Natural killer cell (primary cell): ENCODE results near the gene LCN6. TPM values are rescaled to one million over a fixed set of nuclear protein-coding genes. Genes with fewer than 3 reads are reported as not detected.

Source experiments
- ATAC-seq, 3 donors: fragments of 150-1000 bp in 2 of 3; fragments of 200-7000 bp in 1 of 3; cut with Tn5 transposase; 1 replicate in 1 of 3; 2 replicates in 2 of 3; pipeline ENCODE4 v1.10.0; 2021; ENCODE audit warnings: mild to moderate bottlenecking in 2 of 3, moderate library complexity in 2 of 3
- DNase-seq, 2 donors: peaks; one replicate each; pipeline versions ENCODE4 v3.0.0 to v3.0.0-alpha.2; 2013 to 2021; ENCODE audit warnings: mixed read lengths in 1 of 2
- H3K27ac ChIP-seq: one replicate; pipeline ENCODE4 v1.5.1; 2013; ENCODE audit warnings: mild to moderate bottlenecking, low read length
- H3K27me3 ChIP-seq: one replicate; pipeline ENCODE4 v1.6.1; 2013; ENCODE audit warnings: low read length; ENCODE audit not compliant: control insufficient read depth, insufficient read depth
- H3K36me3 ChIP-seq: one replicate; pipeline ENCODE4 v1.6.1; 2013; ENCODE audit warnings: low read length; ENCODE audit not compliant: control insufficient read depth, insufficient read depth
- H3K4me1 ChIP-seq: one replicate; pipeline ENCODE4 v1.6.1; 2013; ENCODE audit warnings: low read length; ENCODE audit not compliant: control insufficient read depth, insufficient read depth
- H3K4me3 ChIP-seq: one replicate; pipeline ENCODE4 v1.5.1; 2013; ENCODE audit warnings: low read length
- H3K9me3 ChIP-seq: one replicate; pipeline ENCODE4 v1.6.1; 2013; ENCODE audit warnings: low read length; ENCODE audit not compliant: control insufficient read depth, insufficient read depth
- H3K27ac Mint-ChIP-seq, 2 donors: one replicate each; pipeline ENCODE4 v1.8.0; 2022; ENCODE audit warnings: mild to moderate bottlenecking in 2 of 2, mixed read lengths in 2 of 2, moderate library complexity in 1 of 2
- H3K27me3 Mint-ChIP-seq, 2 donors: one replicate each; pipeline ENCODE4 v1.8.0; 2022; ENCODE audit warnings: low read depth in 2 of 2, mixed read lengths in 2 of 2
- H3K36me3 Mint-ChIP-seq: one replicate; pipeline ENCODE4 v1.8.0; 2022; ENCODE audit warnings: mixed read lengths
- H3K4me1 Mint-ChIP-seq, 2 donors: one replicate each; pipeline ENCODE4 v1.8.0; 2022; ENCODE audit warnings: mixed read lengths in 2 of 2
- H3K4me3 Mint-ChIP-seq: one replicate; pipeline ENCODE4 v1.8.0; 2022; ENCODE audit warnings: mild to moderate bottlenecking, moderate library complexity, mixed read lengths
- H3K9me3 Mint-ChIP-seq, 2 donors: one replicate each; pipeline ENCODE4 v1.8.0; 2022; ENCODE audit warnings: mixed read lengths in 2 of 2
- CTCF ChIP-seq: fragments of 200-600 bp; IDR thresholded peaks from one replicate; pipeline ENCODE4 v1.8.0; 2022; ENCODE audit warnings: antibody characterized with exemption
- WGBS: methylation state at CpG from one replicate; pipeline ENCODE4 v1.1.7; 2013; ENCODE audit warnings: missing lambda C conversion rate; ENCODE audit not compliant: insufficient coverage; 5-methylcytosine and 5-hydroxymethylcytosine counted together
- intact Hi-C: fragments of 100-400 bp; cut with micrococcal nuclease; formaldehyde crosslinking; loops from one replicate; pipeline ENCODE4 v1.14.2; 2022
- total RNA-seq, 4 donors: library from RNA; stranded (reverse); fragments of 120-200 nt in 1 of 4; gene quantifications; one replicate each; pipeline versions ENCODE4 v1.2.3 to v1.2.4, GENCODE V29; 2013 to 2022

Gene LCN6
- total RNA-seq, 3 donors from 2014 or later (not counting 1 experiment from before 2014, with no cell fraction given) = not detected

GRCh38 chr9:136743639-136744211, 4.6 kb downstream of the LCN6 start:
- Histone ChIP-seq H3K36me3 (no peaks in the 10 kb centered on the region), H3K4me3 (no peak overlapping the region), H3K9me3 (no peaks in the 10 kb centered on the region), H3K27ac (no peak overlapping the region), H3K4me1 (peaks cover 27% of the 10 kb centered on the region), H3K27me3 (peaks cover 11% of the 10 kb centered on the region)
- DNase-seq (no peak), ATAC-seq (no peak)
- H3K4me3 Mint-ChIP-seq = no peak overlapping the region
- peaks cover 0 to 10% of the 10 kb centered on the region in 2 donors for H3K27me3 Mint-ChIP-seq
- intact Hi-C loops = no loop called here
- no peak for TF ChIP-seq CTCF
- H3K4me1 Mint-ChIP-seq = no peaks in the 10 kb centered on the region
- H3K9me3 Mint-ChIP-seq = no peaks in the 10 kb centered on the region
- no peaks in the 10 kb centered on the region for H3K36me3 Mint-ChIP-seq
- WGBS = 87% methylated on average over 16 of the region's 16 CpGs
- H3K27ac Mint-ChIP-seq = no peak overlapping the region

DNA sequence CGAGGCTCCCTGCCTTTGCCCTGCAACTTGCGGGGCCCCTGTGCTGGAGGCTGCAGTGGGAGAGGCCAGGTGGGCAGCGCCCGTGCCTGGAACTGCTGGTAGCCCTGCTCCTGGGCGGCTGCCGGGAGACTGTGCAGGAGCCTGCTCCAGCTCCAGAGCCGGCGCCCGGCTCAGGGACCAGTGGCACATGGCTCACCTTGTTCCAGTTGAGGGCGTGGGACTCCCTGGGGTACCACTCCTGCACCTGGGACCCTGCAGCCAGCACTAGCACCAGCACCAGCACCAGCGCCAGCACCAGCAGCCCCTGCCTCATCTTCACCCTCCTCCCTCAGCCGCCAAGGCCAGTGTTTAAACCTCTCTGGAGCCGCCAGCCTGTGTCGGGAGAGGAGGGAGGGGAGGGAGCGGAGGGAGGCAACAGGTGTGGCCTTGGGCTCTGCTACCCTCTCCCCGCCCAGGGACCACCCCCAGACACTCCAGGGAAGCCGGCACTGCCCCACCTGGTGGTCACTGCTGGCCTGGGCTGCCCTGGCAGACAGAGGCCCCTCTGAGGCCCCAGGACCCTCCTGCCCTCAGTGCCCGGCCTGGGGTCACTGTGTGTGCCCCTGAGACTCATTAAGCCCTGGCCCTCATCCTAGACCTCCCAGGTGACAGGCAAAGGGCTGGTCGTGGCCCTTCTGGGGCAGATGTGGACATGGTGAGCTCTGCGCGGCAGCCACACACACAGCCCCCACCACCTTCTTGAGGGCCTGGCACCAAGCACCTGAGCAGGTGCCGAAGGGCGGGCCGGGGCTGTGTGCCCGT, 5.5 kb downstream of the LCN6 start, which contains the start of gene LCN10:
Gene LCN10 (minus strand): TSS at position 350 of the 801 bp plus-strand sequence. CDS start 37 bp downstream, at position 313.
- peaks cover 23% of the 10 kb centered on the region for H3K4me1 ChIP-seq

DNA sequence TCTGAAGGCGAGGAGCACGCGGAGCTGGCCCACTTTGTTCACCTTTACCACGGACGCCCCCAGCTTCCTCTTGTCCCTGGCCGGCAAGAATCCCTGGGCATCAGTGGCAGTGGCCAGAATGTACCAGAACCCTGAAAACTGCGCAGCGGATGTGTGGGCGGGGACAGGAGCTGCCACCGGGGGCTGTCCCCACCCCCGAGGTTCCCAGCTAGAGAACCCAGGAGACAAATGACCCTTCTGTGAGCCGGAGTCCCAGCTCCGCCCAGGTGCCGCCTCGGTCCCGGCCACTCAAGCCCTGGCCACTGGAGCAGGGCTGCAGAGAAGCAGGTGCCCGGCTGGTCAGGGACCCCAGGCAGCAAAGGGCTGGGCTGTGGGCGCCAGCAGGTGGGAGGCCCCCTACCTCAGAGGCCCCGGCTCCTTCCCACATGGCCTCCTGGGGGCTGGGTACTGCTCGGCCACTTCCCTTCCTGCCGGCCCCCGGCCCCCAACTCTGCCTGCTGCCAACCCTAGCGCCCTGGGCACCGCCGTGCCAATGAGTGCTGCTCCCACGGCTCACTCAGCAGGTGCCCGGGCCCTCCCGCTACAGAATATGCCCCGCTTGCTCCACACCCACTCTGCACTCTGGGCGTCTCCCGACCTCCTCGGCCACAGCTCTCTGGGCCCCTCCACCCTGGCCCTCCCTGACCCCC, 6.3 kb downstream of the LCN6 start:
- DNase-seq = peak in 1 of 2 donors; percentile 40
- no peaks in the 10 kb centered on the region for H3K9me3 ChIP-seq
- peaks cover 11% of the 10 kb centered on the region for H3K27me3 ChIP-seq
- TF ChIP-seq CTCF = no peak
- no peak overlapping the region for H3K4me3 Mint-ChIP-seq
- peaks cover 0 to 6% of the 10 kb centered on the region in 2 donors for H3K27me3 Mint-ChIP-seq
- ATAC-seq = peak in 1 of 3 donors; percentile 48
- peak overlapping the region; percentile 55 for H3K27ac ChIP-seq
- H3K4me3 ChIP-seq = peak overlapping the region; percentile 59
- no peaks in the 10 kb centered on the region for H3K4me1 Mint-ChIP-seq
- 8% methylated on average over 32 of the region's 32 CpGs for WGBS
- intact Hi-C loops = no loop called here
- H3K36me3 ChIP-seq = no peaks in the 10 kb centered on the region
- H3K36me3 Mint-ChIP-seq = no peaks in the 10 kb centered on the region
- H3K4me1 ChIP-seq = peaks cover 23% of the 10 kb centered on the region
- H3K9me3 Mint-ChIP-seq = no peaks in the 10 kb centered on the region
- no peak overlapping the region for H3K27ac Mint-ChIP-seq

More for the DNA sequence above, 5.5 kb downstream of the LCN6 start, which contains the start of gene LCN10:
- WGBS = 75% methylated on average over 19 of the region's 25 CpGs
- Mint-ChIP-seq H3K27ac (no peak within 1 kb of the TSS), H3K9me3 (no peaks in the 10 kb centered on the region), H3K4me3 (no peak within 1 kb of the TSS), H3K27me3 (peaks cover 0 to 7% of the 10 kb centered on the region in 2 donors), H3K36me3 (no peaks in the 10 kb centered on the region), H3K4me1 (no peaks in the 10 kb centered on the region)
- ATAC-seq (no peak), DNase-seq (no peak)
- Histone ChIP-seq H3K9me3 (no peaks in the 10 kb centered on the region), H3K27me3 (peaks cover 11% of the 10 kb centered on the region), H3K4me3 (peak within 1 kb of the TSS; percentile 59), H3K36me3 (no peaks in the 10 kb centered on the region), H3K27ac (peak within 1 kb of the TSS; percentile 55)
- no peak for TF ChIP-seq CTCF
- intact Hi-C loops = no loop called here
